K562 (cell line): ENCODE measurements around the gene CDC45. TPM values are rescaled to one million over a fixed set of nuclear protein-coding genes. Genes with fewer than 3 reads are reported as not detected.

Source experiments
- ATAC-seq: fragments of 200-7000 bp; cut with Tn5 transposase; 3 replicates; pipeline ENCODE4 v1.9.1; 2020; ENCODE audit warnings: moderate library complexity
- BruUV-seq: library from RNA; stranded (reverse); fragments of 400-500 nt; replicated peaks from 2 replicates; lab custom pipeline; 2021; lab: Mats Ljungman, UMichigan
- CTCF ChIA-PET: fragments of 300-600 bp; formaldehyde crosslinking; extraction: SDS; loops from one replicate; lab custom pipeline; 2021; ENCODE audit warnings: low intra/inter-chr PET ratio; lab: Yijun Ruan, JAX
- POLR2A ChIA-PET: fragments of 300-600, 350-650 bp; sonication (Branson Sonifier 250); formaldehyde crosslinking; extraction: SDS; loops from one replicate; lab custom pipeline; 2021; ENCODE audit warnings: antibody characterized with exemption, inconsistent platforms; lab: Yijun Ruan, JAX
- DNase-seq, 4 experiments: peaks; one replicate each; pipeline versions ENCODE4 v3.0.0 to v3.0.0-alpha.2; 2011 to 2018; ENCODE audit warnings: low spot score in 3 of 4, mixed read lengths in 3 of 4; ENCODE audit errors: extremely low read depth in 1 of 4
- FAIRE-seq: peaks from 2 replicates; lab custom pipeline; 2011; peaks lifted over from hg19 to GRCh38; lab: Jason Lieb, UNC
- H2AFZ ChIP-seq: 2 replicates; pipeline ENCODE4 v1.6.0; 2011; ENCODE audit warnings: low read depth, low read length, control low read depth, inconsistent platforms
- H3K27ac ChIP-seq: fragments of 200-600 bp; 3 replicates; pipeline ENCODE4 v1.8.0; 2011; ENCODE audit warnings: low read depth, mild to moderate bottlenecking, control low read depth, inconsistent platforms, low read length, moderate library complexity, mixed read lengths; ENCODE audit errors: extremely low read depth
- H3K27me3 ChIP-seq, 2 experiments: fragments of 300-600 bp in 1 of 2; 2 replicates in 1 of 2; 3 replicates in 1 of 2; pipeline versions ENCODE4 v1.6.0 to v1.8.0; 2011; ENCODE audit warnings: inconsistent platforms in 2 of 2, low read length in 2 of 2, mild to moderate bottlenecking in 1 of 2, mixed read lengths in 1 of 2, moderate library complexity in 1 of 2; ENCODE audit not compliant: control insufficient read depth in 2 of 2, insufficient read depth in 2 of 2
- H3K36me3 ChIP-seq: fragments of 300-600 bp; 3 replicates; pipeline ENCODE4 v1.8.0; 2011; ENCODE audit warnings: mild to moderate bottlenecking, low read length, inconsistent platforms; ENCODE audit not compliant: control insufficient read depth, insufficient read depth
- H3K4me1 ChIP-seq, 2 experiments: fragments of 200-600 bp in 1 of 2; replicated peaks in 1 of 2; 2 replicates in 1 of 2; 3 replicates in 1 of 2; pipeline versions ENCODE4 v1.5.1 to v1.8.0; 2011; ENCODE audit warnings: inconsistent platforms in 2 of 2, low read length in 2 of 2, mild to moderate bottlenecking in 1 of 2, mixed read lengths in 1 of 2, moderate library complexity in 1 of 2; ENCODE audit not compliant: control insufficient read depth in 2 of 2, insufficient read depth in 2 of 2
- H3K4me2 ChIP-seq: 2 replicates; pipeline ENCODE4 v1.6.1; 2011; ENCODE audit warnings: low read length, control low read depth, inconsistent platforms, mixed read lengths; ENCODE audit not compliant: insufficient read depth
- H3K4me3 ChIP-seq: fragments of 200-600 bp; sonication (generic), shearing (Covaris generic); 2 replicates; pipeline ENCODE4 v1.5.1; 2016; ENCODE audit warnings: control low read depth, inconsistent platforms
- H3K79me2 ChIP-seq: fragments of 200-600 bp; 3 replicates; pipeline ENCODE4 v1.8.0; 2011; ENCODE audit warnings: low read length, inconsistent platforms; ENCODE audit not compliant: control insufficient read depth, insufficient read depth
- H3K9ac ChIP-seq, 2 experiments: 2 replicates each; pipeline versions ENCODE4 v1.6.0 to v1.6.1; 2011; ENCODE audit warnings: low read depth in 2 of 2, low read length in 2 of 2, control low read depth in 1 of 2, inconsistent platforms in 1 of 2, mild to moderate bottlenecking in 1 of 2, mixed read lengths in 1 of 2; ENCODE audit not compliant: insufficient read depth in 1 of 2
- H3K9me1 ChIP-seq: one replicate; pipeline ENCODE4 v1.6.0; 2011; ENCODE audit warnings: inconsistent platforms, mild to moderate bottlenecking, low read length, moderate library complexity; ENCODE audit not compliant: control insufficient read depth, insufficient read depth
- H3K9me3 ChIP-seq: replicated peaks from 2 replicates; pipeline ENCODE4 v1.5.1; 2011; ENCODE audit warnings: low read depth, low read length, inconsistent platforms; ENCODE audit not compliant: control insufficient read depth, insufficient read depth
- H4K20me1 ChIP-seq: replicated peaks from 2 replicates; pipeline ENCODE4 v1.6.1; 2011; ENCODE audit warnings: low read length, inconsistent platforms, mixed read lengths; ENCODE audit not compliant: control insufficient read depth, insufficient read depth
- CBFB ChIP-seq: sonication (generic); formaldehyde crosslinking; IDR thresholded peaks from 2 replicates; pipeline ENCODE4 v1.4.0; 2020; ENCODE audit warnings: mild to moderate bottlenecking, missing genetic modification reagents
- FOXP1 ChIP-seq: sonication (generic); formaldehyde crosslinking; IDR thresholded peaks from 2 replicates; pipeline ENCODE4 v1.8.0; 2022; ENCODE audit warnings: mild to moderate bottlenecking, missing genetic modification reagents
- NELFE ChIP-seq: IDR thresholded peaks from 2 replicates; pipeline ENCODE4 v1.6.1; 2011; ENCODE audit warnings: mild to moderate bottlenecking; ENCODE audit not compliant: insufficient read depth, insufficient read length
- NFXL1 ChIP-seq: fragments of 450-650 bp; formaldehyde crosslinking; IDR thresholded peaks from 2 replicates; pipeline ENCODE4 v1.4.0; 2021; ENCODE audit warnings: mild to moderate bottlenecking
- POLR2AphosphoS2 ChIP-seq: IDR thresholded peaks from 2 replicates; pipeline ENCODE4 v1.6.1; 2012; ENCODE audit warnings: low read length, improper control_type of control experiment
- POLR2AphosphoS5 ChIP-seq: IDR thresholded peaks from 2 replicates; pipeline ENCODE4 v1.6.1; 2011; ENCODE audit warnings: mild to moderate bottlenecking, low read depth, low read length, moderate library complexity; ENCODE audit not compliant: control insufficient read depth, insufficient read depth
- RAD21 ChIP-seq, 2 experiments: fragments of 250-450 bp in 1 of 2; fragments of 450-650 bp in 1 of 2; sonication (Bioruptor Pico) in 1 of 2; formaldehyde crosslinking in 1 of 2; IDR thresholded peaks in 1 of 2; conservative IDR thresholded peaks in 1 of 2; 2 replicates each; pipeline versions ENCODE4 v1.4.0 to v1.8.0; 2020 to 2022; ENCODE audit warnings: mild to moderate bottlenecking in 2 of 2, moderate library complexity in 1 of 2
- RBBP5 ChIP-seq: fragments of 200-600 bp; sonication (generic); IDR thresholded peaks from 2 replicates; pipeline ENCODE4 v1.6.1; 2012; ENCODE audit warnings: borderline replicate concordance, mild to moderate bottlenecking, low read length, control low read depth, inconsistent platforms; ENCODE audit not compliant: insufficient read depth, poor library complexity, severe bottlenecking
- RBFOX2 ChIP-seq: fragments of 200-400 bp; formaldehyde crosslinking; IDR thresholded peaks from 2 replicates; pipeline ENCODE4 v1.6.1; 2017; ENCODE audit warnings: low read depth, mild to moderate bottlenecking, low read length, moderate library complexity
- RHOXF2B ChIP-seq: fragments of 250-450 bp; sonication (Bioruptor Pico); conservative IDR thresholded peaks from 2 replicates; pipeline ENCODE4 v1.5.1; 2021
- ZNF12 ChIP-seq: sonication (generic); formaldehyde crosslinking; IDR thresholded peaks from 2 replicates; pipeline ENCODE4 v1.4.0; 2020; ENCODE audit warnings: mild to moderate bottlenecking, missing genetic modification reagents
- WGBS: fragments of 100-300 bp; shearing (Covaris generic); methylation state at CpG from one replicate; pipeline ENCODE4 v1.1.6; 2016; ENCODE audit warnings: low coverage, mixed read lengths; ENCODE audit not compliant: insufficient coverage; ENCODE audit errors: missing lambda C conversion rate; 5-methylcytosine and 5-hydroxymethylcytosine counted together
- in situ Hi-C: fragments of 300-500 bp; cut with MboI; formaldehyde crosslinking; loops from 4 replicates; pipeline ENCODE4 v1.15.0; 2018; ENCODE audit warnings: inconsistent platforms, mixed read lengths
- intact Hi-C: fragments of 100-400 bp; cut with micrococcal nuclease; formaldehyde crosslinking; loops from 2 replicates; pipeline ENCODE4 v1.14.2; 2022
- polyA plus RNA-seq, 8 experiments: library from polyadenylated mRNA; depleted of rRNA in 4 of 8; stranded (reverse) in 5 of 8; unstranded in 3 of 8; fragments of >200 nt; fragmentation: Nextera tagmentation in 2 of 8; fragmentation: Illumina TruSeq in 1 of 8; extraction: Ambion mirVana in 2 of 8; extraction: Trizol in 1 of 8; gene quantifications; 2 replicates each; pipeline versions ENCODE4 v1.2.1 to v1.2.3, GENCODE V29; 2011 to 2014; ENCODE audit warnings: inconsistent platforms in 1 of 8, missing spikeins in 1 of 8
- total RNA-seq, 7 experiments: library from RNA; depleted of rRNA in 6 of 7; stranded (reverse); fragments of >200 nt in 6 of 7; fragmentation: Illumina TruSeq in 2 of 7; extraction: Trizol in 2 of 7; gene quantifications; 2 replicates each; pipeline versions ENCODE4 v1.2.1 to v1.2.3, GENCODE V29; 2011 to 2021; ENCODE audit warnings: low replicate concordance in 1 of 7
- TF ChIP-seq, protein P1 (sequence below): fragments of 450-650 bp; IDR thresholded peaks from 2 replicates; pipeline ENCODE4 v1.6.1; 2016

Gene CDC45
- total and polyA plus RNA-seq, 9 of the 15 experiments (the other 6 are each of a cell fraction or from before 2014, with no cell fraction given) = 251 to 580 (median 410) TPM

- Histone ChIP-seq H3K4me2 (no peak overlapping the region), H3K27ac (no peak overlapping the region), H4K20me1 (no peaks in the 10 kb centered on the region), H2AFZ (no peak overlapping the region), H3K36me3 (peaks cover 100% of the 10 kb centered on the region), H3K27me3 (no peaks in the 10 kb centered on the region), H3K9me3 (no peaks in the 10 kb centered on the region), H3K9me1 (no peaks in the 10 kb centered on the region), H3K9ac (peak overlapping the region in 1 of 2 experiments; percentile 15; a peak in 1 of 4 replicates)
- DNase-seq = peak in 1 of 4 experiments; percentile 39
- intact Hi-C loops (no loop called here), in situ Hi-C loops (loop anchor here (10.0 kb wide), 1 partner anchor 845 kb away; no protein-coding TSS in a partner anchor)
- 91% methylated on average over 4 of the region's 4 CpGs for WGBS
- FAIRE-seq = no peak
- ATAC-seq = no peak
- POLR2A ChIA-PET = interaction anchor here (0.6 to 5.1 kb wide), 5 partner anchors 8 to 428 kb away, joined by 3 to 46 read pairs (median 4); partner anchors contain the start of gene CDC45
- TF ChIP-seq RAD21 (CRISPR knock-in tag; conservative IDR thresholded peaks at IDR 0.05 in 1 of 2, IDR thresholded peaks at IDR 0.05 in 1 of 2) = no peak
- TF ChIP-seq NELFE = no peak
- TF ChIP-seq RBFOX2 = peak; percentile 54; the same call in 1 of the 2 replicates
- TF ChIP-seq FOXP1 (CRISPR knock-in tag) = no peak
- TF ChIP-seq NFXL1 (CRISPR knock-in tag) = no peak
- no peak for TF ChIP-seq RBBP5
- TF ChIP-seq RHOXF2B = 0 out of 2 replicates have a peak, but pooled peaks have one; percentile 61
- TF ChIP-seq CBFB (CRISPR knock-in tag) = no peak
- TF ChIP-seq, protein P1, sequence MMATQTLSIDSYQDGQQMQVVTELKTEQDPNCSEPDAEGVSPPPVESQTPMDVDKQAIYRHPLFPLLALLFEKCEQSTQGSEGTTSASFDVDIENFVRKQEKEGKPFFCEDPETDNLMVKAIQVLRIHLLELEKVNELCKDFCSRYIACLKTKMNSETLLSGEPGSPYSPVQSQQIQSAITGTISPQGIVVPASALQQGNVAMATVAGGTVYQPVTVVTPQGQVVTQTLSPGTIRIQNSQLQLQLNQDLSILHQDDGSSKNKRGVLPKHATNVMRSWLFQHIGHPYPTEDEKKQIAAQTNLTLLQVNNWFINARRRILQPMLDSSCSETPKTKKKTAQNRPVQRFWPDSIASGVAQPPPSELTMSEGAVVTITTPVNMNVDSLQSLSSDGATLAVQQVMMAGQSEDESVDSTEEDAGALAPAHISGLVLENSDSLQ = no peak
- TF ChIP-seq POLR2AphosphoS2 = 0 out of 2 replicates have a peak, but pooled peaks have one; percentile 28
- TF ChIP-seq ZNF12 (CRISPR knock-in tag) = 0 out of 2 replicates have a peak, but pooled peaks have one; percentile 40
- TF ChIP-seq POLR2AphosphoS5 = peak; percentile 14; the same call in 1 of the 2 replicates
- TF ChIP-seq, all 486 proteins: peak for 5
- CTCF ChIA-PET = no interaction called here
- Histone ChIP-seq H3K4me3 (no peak overlapping the region), H3K79me2 (no peaks in the 10 kb centered on the region), H3K4me1 (no peaks in the 10 kb centered on the region; a peak in 2 of 5 replicates)
- no TSS peak for BruUV-seq
Observed at GRCh38 chr22:19499880-19500242, 20.1 kb downstream of the CDC45 start.
